Mesenteric fat pad (tissue), 1 donor: ENCODE data around the gene PRKAB1. TPM values are rescaled to one million over a fixed set of nuclear protein-coding genes. Genes with fewer than 3 reads are reported as not detected.

Experiments used
- DNase-seq: peaks from one replicate; pipeline ENCODE4 v3.0.0-alpha.2; 2020; ENCODE audit warnings: low spot score
- total RNA-seq: library from RNA; stranded (reverse); fragmentation: NEBNext Ultra II Directional; extraction: Animal tissue kit (Norgen Biotek cat#: 25700); gene quantifications from one replicate; pipeline ENCODE4 v1.2.1, GENCODE V29; 2021
- donor health status: DM: yes; HTN: yes; CAD: no.

The PRKAB1 gene
- total RNA-seq, 1 donor from 2014 or later, result 20.8 TPM

DNA sequence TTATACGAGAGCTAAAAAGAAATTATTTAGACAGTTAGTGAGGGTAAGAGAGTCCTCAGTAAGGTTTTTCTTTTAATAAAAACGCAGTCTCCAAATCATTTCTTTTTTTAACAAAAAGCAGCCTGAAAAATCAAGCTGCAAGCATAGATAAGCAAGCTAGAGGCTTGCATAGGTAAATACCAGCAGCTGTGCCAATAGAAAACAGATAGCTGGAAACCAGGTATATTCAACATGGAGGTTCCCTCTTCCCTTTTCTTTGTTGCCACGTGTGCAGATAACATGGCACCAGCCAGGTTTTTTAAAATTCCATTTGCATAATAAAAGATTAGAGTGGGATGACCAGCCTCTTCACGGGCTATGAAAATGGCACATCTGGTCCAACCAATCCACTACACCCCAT lies 6.1 kb upstream of the PRKAB1 start:
- DNase-seq, result no peak

DNA sequence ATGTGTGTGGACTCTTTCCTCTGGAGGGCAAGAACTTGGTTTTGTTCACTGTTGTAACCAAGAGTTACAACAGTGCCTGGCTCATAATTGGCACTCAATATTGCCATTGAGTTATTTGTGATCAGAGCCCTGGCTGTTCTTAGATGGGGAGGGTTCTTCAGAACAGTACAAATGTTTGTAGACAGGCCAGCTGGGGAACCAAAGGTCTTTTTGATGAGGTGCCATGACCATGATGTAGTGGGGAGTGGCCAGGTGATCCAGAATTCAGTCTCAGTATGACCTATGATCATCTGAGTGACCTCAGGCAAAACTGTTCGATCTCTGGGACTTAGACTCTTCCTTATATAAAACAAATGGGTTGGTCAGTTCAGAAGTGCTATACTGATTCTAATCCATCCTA lies 3.3 kb upstream of the PRKAB1 start:
- DNase-seq, result no peak

DNA sequence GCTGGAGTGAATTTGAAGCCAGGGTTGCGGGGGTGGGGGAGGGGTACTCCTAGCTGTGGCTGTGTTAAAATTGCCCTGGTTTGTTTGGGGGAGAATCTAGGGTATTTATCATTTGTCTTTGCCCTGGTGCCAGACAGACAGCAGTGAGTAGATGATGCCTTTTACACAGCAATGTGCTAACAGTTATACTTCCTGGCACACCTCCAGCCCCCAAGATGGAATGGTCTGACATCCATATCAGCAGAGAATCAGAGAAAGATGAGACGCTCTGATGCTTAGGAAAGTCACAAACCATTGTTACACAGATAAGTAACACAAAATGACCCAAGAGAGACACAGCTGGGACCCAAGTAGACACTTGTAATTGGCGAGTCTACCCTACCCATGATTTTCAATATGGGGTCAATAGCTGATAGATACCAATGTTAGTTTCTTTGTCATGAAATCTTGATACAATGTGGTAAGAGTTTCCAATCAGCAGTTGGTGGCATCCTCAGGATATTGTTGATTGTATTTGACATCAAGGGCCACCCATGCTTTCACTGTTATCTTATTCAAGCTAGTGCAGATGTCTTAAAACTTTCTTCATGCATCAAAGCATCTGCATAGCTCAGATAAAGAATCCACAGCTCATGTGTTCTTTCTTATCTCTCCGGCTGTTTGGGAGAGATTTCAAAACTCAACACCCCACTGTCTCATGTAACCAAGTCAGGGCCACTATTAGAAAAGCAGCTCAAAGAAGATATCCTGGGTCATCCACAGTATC lies 2.6 kb upstream of the PRKAB1 start:
- no peak for DNase-seq

DNA sequence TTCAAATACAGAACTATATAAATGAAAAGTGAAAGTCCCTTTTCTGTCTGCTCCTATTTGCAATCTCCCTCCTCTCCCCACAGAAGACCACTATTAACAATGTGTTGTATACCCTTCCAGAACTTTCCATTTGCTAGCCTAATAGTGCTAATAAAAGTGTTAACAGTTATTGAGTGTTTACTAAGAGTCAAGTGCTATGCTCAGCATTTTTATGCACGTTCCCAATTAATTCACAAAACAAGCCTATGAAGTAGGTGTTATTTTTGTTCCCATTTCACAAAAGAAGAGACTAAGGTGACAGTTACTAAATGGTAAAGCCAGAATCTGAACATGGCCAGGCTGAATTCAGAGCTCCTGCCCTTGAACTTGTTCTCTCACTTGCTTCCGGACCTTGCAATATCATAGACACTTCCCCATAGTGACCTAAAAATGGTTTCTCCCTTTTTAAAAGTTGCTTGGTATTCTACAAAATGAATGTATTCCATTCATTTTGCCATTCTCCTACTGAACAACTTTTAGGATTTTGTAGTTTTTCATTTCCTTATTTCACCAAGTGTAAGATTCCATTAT lies 1.6 kb upstream of the PRKAB1 start:
- DNase-seq, result no peak

DNA sequence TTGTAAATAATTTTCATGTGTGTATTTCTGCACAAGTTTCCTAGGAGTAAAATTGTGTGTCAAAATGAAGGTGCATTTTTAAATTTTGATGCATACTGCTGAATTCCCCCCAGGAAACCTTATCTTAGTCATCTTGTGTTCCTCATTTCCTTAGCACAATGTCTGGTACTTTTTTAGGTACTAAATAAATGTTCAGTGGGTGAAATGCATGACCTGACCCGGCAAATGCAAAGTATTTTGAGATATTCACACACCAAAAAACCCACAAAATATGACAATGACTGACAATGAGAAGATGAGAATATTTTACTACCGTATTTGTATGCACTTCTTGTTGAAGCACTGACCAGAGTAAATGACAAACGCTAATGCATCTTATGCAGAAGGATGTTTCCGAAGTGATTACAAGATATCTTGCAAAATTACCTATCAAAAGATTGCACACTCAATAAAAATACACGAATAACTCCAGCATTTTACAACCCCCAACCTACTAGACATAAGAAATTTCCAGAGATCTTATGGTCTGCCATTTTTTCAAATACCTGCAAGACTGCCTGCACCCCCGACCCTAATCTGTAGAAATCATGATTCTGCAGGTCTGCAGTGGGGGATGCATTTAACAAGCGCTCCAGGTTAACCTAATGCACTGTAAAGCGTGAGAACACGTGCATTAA lies 895 bp upstream of the PRKAB1 start:
- DNase-seq, result no peak

DNA sequence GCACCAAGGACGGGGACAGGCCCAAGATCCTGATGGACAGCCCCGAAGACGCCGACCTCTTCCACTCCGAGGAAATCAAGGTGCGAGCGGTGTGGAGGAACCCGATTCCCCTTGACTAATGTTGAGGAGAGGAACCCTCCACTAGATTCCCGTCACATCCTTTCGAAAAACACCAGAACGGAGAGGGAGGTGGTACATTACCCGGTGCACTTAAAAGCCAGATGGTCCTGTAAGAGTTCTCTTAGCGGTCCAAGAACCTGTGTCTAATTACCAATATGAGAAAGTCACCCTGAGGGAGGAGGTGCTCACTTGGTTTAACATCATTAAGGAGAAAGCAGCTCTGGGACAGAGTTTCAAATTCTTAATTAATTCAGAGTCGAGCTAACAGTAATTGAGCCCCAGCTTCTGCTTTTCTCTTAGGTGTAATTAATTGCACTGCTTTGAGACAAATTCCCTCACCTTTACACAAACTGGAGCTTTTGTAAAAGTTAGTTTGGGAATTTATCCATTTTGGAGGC lies 450 bp downstream of the PRKAB1 start:
- no peak for DNase-seq

DNA sequence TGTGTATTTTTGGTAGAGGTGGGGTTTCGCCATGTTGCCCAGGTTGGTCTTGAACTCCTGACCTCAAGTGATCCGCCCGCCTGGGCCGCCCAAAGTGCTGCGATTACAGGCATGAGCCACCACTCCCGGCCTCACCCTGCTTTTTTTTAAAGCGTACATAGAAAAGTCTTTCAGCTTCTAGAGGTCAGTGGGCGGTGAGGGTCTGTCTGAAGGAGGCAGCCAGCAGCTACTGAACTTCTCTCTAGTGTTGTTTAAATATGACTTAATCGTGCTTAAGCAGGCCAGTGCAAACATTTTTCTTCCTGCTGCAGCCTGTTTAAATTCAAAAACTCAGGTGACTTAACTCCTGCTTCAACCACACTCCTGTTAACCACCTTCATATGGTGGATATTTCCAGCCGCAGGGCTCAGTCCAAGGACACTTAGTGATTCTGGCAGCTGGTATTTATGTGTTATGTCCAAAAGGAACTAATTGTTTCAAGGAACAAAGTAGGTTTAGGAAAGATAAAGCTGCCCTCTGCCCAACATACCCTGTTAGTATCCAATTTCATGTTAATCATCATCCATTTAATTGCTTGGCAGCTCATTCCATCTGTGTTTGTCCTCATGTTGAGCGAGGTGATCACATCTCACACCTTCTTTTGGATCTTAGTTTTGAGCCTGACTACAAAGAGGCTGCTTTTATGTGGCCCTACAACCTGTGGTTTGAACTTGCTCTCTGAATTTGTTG lies 2.0 kb downstream of the PRKAB1 start:
- DNase-seq, result no peak

DNA sequence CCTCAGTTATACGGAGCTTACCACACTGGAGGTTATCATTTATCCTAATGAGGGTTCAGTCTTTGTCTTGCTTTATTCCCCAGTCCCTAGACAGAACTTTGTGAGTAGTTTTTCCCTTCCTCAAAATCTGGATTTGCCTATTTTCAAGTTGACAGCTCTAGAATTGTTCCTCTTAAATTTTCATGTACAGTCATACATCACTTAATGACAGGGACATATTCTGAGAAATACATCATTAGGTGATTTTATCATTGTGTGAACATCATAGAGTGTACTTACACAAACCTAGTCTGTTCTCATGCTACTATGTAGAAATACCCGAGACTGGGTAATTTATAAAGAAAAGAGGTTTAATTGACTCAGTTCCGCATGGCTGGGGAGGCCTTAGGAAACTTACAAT lies 3.1 kb downstream of the PRKAB1 start:
- no peak for DNase-seq

DNA sequence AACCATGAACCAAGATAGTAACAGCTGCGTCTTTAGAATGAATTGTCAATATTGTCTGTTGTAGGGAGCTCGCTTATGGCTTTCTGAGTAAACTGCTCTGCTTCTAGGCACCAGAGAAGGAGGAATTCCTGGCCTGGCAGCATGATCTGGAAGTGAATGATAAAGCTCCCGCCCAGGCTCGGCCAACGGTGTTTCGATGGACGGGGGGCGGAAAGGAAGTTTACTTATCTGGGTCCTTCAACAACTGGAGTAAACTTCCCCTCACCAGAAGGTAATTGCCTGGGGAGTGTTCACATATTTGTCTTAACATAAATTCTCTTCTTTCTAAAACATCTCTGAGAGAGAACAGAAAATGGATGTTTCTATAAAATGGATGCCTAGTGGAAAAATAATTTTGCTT lies 4.3 kb downstream of the PRKAB1 start:
- no peak for DNase-seq

DNA sequence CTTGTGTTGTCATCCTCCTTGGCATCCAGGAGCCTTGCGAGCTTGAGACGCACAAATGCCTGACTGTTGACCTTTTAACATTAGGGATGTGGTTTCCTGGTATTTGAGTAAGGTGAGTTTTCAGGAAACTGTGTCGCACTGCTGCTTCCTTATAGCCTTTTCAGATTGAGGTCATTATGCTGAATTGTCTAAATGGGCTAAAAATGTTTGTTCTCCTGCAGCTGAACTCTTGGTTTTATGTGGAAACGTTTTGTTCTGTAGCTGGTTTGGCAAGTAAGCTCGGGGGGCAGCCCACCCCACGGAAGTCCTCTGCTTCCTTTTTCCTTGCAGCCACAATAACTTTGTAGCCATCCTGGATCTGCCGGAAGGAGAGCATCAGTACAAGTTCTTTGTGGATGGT lies 5.7 kb downstream of the PRKAB1 start:
- no peak for DNase-seq

DNA sequence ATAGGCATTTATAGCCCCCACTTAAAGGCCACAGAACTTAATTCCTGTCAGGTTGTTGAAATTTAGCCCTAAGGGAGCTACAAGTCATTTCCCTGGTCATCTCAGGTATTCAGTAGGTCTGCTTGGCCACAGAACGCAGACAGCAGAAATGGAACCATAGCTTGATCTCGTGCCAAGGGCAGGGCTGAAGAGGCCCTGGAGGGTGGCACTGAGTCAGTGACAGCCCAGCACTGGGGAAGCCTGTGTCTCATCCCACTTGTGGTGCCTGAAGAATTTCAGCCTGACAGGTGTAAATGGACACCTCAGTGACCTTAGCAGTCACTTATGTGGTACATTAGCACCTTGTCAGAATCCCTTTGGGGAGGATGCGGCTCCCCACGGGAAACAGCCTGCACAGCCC lies 6.6 kb downstream of the PRKAB1 start:
- no peak for DNase-seq

DNA sequence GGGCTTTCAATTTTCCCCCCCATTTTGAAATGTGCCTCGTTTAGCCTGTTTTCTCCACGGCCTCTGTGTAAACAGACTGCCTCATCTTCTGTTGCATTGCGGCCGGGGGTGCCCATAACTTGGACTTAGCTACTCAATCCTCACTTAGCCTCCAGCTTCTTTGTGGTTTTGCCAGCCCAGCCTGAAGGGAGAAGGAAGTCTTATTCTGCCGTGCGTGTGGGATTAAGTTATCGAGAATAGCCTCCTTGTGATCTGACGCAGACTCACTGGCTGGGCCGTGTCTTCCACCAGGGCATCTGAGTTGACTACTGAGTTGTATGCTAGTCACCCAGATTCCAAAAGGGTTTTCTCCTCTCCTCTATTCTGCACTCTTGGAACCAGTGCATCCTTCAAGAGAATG lies 8.1 kb downstream of the PRKAB1 start:
- no peak for DNase-seq

DNA sequence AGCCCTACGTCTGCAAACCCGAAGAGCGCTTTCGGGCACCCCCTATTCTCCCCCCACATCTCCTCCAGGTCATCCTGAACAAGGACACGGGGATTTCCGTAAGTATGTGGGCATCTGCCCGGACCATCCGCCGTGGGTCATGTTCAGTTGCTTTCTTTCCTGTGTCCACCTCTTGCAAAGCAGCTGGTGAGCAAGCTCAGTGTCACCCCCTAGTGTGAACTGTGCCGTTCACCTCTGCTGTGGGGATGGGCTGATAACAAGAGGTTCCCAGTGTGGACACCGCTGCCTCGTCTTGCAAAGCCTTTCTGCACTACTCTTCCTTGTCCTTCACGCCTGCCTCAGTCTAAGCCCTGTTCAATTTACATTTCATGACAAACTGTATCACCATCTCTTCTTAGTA lies 8.6 kb downstream of the PRKAB1 start:
- no peak for DNase-seq

DNA sequence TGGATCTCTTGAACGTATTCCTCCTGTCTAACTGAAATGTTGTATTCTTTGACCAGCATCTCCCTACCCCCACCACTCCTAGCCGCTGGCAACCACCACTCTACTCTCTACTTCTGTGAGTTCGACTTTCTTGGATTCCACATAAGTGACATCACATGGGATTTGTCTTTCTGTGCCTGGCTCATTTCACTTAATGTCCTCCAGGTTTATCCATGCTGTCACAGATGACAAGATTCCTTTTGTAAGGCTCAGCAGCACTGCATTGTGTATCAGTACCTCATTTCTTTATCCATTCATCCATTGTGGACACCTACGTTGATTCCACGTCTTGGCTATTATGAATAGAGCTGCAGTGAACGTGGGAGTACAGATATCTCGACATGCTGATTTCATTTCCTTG lies 10.5 kb downstream of the PRKAB1 start:
- no peak for DNase-seq

DNA sequence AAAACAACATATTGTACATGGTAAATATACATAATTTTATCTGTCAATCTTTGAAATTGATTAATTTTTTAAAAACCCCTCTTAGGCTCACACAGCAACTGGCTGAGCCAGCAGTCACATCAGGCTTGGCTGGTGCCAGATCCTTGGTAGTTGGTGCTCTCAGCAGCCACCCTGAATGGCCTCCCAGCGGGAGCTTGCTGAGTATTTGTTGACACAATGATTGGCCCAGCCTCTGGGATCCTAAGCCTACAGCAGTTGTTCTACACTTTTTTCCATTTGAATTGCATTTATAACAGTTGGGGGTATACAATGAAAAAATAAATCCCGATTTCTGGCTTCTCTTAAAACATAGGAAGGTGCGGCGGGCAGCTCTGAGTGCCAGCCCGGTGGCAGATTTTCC lies 11.1 kb downstream of the PRKAB1 start:
- DNase-seq, result no peak

DNA sequence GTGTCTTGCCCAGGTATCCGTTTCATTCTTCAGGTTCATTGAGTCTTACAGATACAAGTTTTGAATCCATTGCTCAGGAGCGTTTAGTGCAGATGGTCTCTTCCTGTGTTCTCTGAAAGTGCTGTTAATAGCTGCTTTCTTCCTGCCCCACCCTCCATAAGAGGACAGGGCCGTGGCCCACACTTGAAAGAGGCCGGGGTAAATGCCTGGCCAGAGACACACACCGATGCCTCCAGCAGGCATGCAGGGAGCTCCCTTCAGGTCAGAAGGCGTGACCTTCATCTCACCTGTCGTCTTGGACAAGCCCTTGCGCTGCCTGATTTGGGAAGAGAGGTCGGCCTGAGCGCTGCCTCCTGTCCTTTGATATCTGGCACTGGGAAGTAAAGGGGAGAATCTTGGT lies 11.6 kb downstream of the PRKAB1 start:
- DNase-seq, result no peak

DNA sequence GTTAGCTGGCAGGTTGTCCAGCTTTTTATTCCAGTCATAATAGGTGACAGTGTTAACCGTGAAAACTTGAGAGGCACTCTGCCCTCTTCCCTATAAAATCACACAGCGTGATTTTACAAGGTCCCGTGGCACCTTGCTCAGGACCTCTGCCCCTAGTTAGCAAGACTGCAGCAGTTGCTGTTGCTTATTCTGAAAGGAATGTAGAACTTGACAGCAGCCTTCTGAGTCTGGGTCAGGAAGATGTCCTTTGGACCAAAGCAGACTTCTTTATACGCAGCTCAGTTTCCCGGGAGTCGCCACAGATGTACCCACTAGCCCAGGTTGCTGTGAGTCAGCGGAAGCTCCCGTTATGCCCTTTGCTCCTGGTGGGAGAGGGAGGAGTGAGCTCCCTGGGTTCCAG lies 13.2 kb downstream of the PRKAB1 start:
- DNase-seq, result no peak

DNA sequence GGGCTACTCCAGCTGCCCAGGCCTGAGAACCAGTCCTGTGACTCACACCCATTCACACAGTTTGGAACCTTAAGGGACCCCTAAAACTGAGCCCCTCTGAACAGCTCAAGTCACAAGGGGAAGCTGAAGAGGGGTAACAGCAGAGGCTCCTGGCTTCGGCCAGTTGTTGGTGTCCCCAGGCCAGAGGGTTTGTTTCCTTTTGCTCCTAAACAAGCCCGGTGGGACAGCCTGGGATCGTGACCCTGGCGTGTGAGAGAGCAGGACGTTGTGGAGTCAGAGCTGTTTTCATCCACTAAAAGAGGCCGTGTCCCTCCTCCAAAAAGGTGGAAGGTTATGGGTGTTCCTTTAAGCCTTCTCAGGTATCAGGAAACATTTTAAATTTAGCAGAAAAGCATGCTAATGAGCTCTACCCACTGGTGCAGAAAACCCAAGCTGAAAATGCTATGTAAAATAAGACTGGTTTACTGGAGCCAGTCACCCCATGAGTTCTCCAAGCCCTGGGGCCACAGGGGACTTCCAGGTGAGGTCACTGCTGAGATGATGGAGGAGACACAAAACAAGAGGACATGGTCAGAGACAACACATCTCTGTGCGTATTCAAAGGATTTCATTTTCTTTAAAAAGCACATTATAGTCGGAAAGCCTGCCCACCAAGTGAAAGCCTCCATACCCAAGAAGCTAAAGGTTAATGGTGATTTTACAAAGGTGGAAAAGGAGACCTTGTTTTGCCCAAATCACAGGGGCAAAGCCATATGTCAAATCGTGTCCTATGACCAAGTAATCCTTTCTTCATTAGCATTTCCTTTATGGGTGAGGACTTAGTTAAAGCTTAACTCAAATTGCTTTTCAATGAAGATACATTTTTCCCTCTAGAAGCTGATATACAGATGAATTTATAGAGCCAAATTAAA lies 14.1 kb downstream of the PRKAB1 start:
- no peak for DNase-seq

DNA sequence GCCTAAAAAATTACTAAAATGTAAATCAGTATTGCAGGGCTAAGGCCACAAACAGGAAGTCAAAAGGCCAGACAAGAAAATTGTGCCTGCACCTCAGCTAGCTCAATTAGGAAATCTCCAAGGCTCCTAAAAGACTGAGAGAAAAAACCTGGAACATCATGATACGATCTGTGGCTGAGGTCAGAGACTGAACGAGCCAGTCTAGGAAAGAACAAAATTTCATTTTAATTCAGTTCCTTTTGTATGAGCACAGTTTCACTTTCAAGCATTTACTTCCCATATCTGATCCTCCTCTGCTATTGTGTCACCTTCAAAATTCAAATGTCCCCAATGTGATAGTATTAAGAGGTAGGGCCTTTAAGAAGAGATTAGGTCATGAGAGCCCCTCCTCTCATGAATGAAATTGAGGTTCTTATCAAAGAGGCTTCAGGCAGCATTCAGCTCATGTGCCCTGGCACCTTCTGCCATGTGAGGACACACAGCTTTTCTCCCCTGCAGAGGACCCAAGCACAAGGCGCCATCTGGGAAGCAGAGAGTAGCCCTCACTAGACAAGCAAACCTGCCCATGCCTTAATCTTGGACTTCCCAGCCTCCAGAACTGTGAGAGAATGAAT lies 14.8 kb downstream of the PRKAB1 start:
- DNase-seq, result no peak

DNA sequence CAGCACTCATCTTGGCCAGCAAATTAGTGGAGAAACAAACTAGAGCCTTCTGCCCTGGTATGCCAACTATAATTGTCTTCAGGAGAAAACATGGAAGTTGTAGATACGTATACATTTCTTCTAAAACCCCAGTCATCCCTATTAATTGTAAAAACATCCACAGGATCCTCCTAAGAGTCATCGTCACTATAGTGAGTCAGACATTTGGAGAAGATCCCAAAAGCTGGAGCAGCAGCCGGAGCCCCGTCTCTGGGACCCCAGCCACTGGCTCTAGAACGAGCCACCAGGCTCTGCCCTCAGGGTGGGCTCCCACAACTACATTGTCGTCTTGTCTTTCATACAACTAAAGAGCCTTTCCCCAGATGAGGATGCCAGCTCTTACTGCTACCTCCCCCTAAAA lies 15.5 kb downstream of the PRKAB1 start:
- DNase-seq, result no peak
